HEK293T (cell line): ENCODE measurements around the gene PSMC5.

ENCODE experiments used
- ARNT ChIP-seq: fragments of 450-650 bp; IDR thresholded peaks from 2 replicates; pipeline ENCODE4 v1.6.1; 2017; ENCODE audit warnings: mild to moderate bottlenecking
- BHLHE40 ChIP-seq: fragments of 450-650 bp; IDR thresholded peaks from 2 replicates; pipeline ENCODE4 v1.6.1; 2016; ENCODE audit warnings: mild to moderate bottlenecking, moderate library complexity, borderline replicate concordance
- FOXA1 ChIP-seq: fragments of 450-650 bp; IDR thresholded peaks from 2 replicates; pipeline ENCODE4 v1.6.1; 2016; ENCODE audit warnings: mild to moderate bottlenecking
- FOXK2 ChIP-seq: fragments of 450-650 bp; IDR thresholded peaks from 2 replicates; pipeline ENCODE4 v1.6.1; 2016; ENCODE audit warnings: mild to moderate bottlenecking
- L3MBTL2 ChIP-seq: fragments of 450-650 bp; conservative IDR thresholded peaks from 2 replicates; pipeline ENCODE4 v1.6.1; 2016; ENCODE audit warnings: mild to moderate bottlenecking
- SP1 ChIP-seq: fragments of 450-650 bp; IDR thresholded peaks from 2 replicates; pipeline ENCODE4 v1.6.1; 2017
- SUZ12 ChIP-seq: fragments of 450-650 bp; IDR thresholded peaks from 2 replicates; pipeline ENCODE4 v1.6.1; 2016; ENCODE audit warnings: mild to moderate bottlenecking
- TARDBP ChIP-seq: fragments of 450-650 bp; IDR thresholded peaks from 2 replicates; pipeline ENCODE4 v1.6.1; 2016

- TF ChIP-seq SUZ12: no peak
- no peak for TF ChIP-seq ARNT
- no peak for TF ChIP-seq FOXA1
- TF ChIP-seq FOXK2: no peak
- TF ChIP-seq L3MBTL2: no peak
- TF ChIP-seq TARDBP: no peak
- TF ChIP-seq BHLHE40: no peak
- TF ChIP-seq SP1: no peak
Measured at GRCh38 chr17:63805591-63805990, 21.6 kb upstream of the PSMC5 start.
